ENCODE data around the gene AKR1D1. TPM values are rescaled to one million over a fixed set of nuclear protein-coding genes. Genes with fewer than 3 reads are reported as not detected.

The AKR1D1 gene
- total RNA-seq, 1 donor, result not detected

GRCh38 chr7:138125119-138125518, 48.9 kb downstream of the AKR1D1 start:
- Histone ChIP-seq H3K36me3 (ENCODE audit: insufficient read depth, low read length) (no peaks in the 10 kb centered on the region), H3K27ac (ENCODE audit: low read depth, low read length) (no peak overlapping the region), H3K27me3 (ENCODE audit: insufficient read depth, low read length) (no peaks in the 10 kb centered on the region), H3K4me2 (ENCODE audit: insufficient read depth, low read length) (no peak overlapping the region), H3K4me3 (ENCODE audit: insufficient read depth, low read length) (no peak overlapping the region), H3K9me3 (ENCODE audit: low read depth, low read length) (no peaks in the 10 kb centered on the region), H3K4me1 (ENCODE audit: insufficient read depth, low read length) (peaks cover 8% of the 10 kb centered on the region), H4K20me1 (ENCODE audit: insufficient read depth, low read length) (no peaks in the 10 kb centered on the region), H3K79me2 (ENCODE audit: insufficient read depth, low read length) (no peaks in the 10 kb centered on the region), H2AFZ (ENCODE audit: low read length) (peak overlapping the region; percentile 78)
- no peak for TF ChIP-seq CTCF (IDR thresholded peaks at IDR 0.05; ENCODE audit: extremely low read depth, low read depth, low read length)
- peak; percentile 69 for DNase-seq (ENCODE audit: insufficient read length, low spot score, missing footprints)

- Histone ChIP-seq H2AFZ (ENCODE audit: low read length) (peak overlapping the region; percentile 78), H3K27ac (ENCODE audit: low read depth, low read length) (no peak overlapping the region)
- DNase-seq (ENCODE audit: insufficient read length, low spot score, missing footprints), result peak; percentile 94
Measured at GRCh38 chr7:138125598-138126111, 49.4 kb downstream of the AKR1D1 start.

GRCh38 chr7:138126928-138127327, 50.7 kb downstream of the AKR1D1 start:
- H3K27ac ChIP-seq (ENCODE audit: low read depth, low read length), result no peak overlapping the region
- no peak for DNase-seq (ENCODE audit: insufficient read length, low spot score, missing footprints)
- no peak overlapping the region for H3K4me3 ChIP-seq (ENCODE audit: insufficient read depth, low read length)
- H3K9me3 ChIP-seq (ENCODE audit: low read depth, low read length), result no peaks in the 10 kb centered on the region
- H3K4me1 ChIP-seq (ENCODE audit: insufficient read depth, low read length), result peaks cover 8% of the 10 kb centered on the region
- TF ChIP-seq CTCF (IDR thresholded peaks at IDR 0.05; ENCODE audit: extremely low read depth, low read depth, low read length), result no peak
- no peaks in the 10 kb centered on the region for H4K20me1 ChIP-seq (ENCODE audit: insufficient read depth, low read length)
- H3K27me3 ChIP-seq (ENCODE audit: insufficient read depth, low read length), result no peaks in the 10 kb centered on the region
- no peaks in the 10 kb centered on the region for H3K79me2 ChIP-seq (ENCODE audit: insufficient read depth, low read length)
- H2AFZ ChIP-seq (ENCODE audit: low read length), result no peak overlapping the region
- H3K36me3 ChIP-seq (ENCODE audit: insufficient read depth, low read length), result no peaks in the 10 kb centered on the region
- no peak overlapping the region for H3K4me2 ChIP-seq (ENCODE audit: insufficient read depth, low read length)

More at GRCh38 chr7:138125598-138126111, 49.4 kb downstream of the AKR1D1 start:
- Histone ChIP-seq H3K4me3 (ENCODE audit: insufficient read depth, low read length) (no peak overlapping the region), H3K4me1 (ENCODE audit: insufficient read depth, low read length) (peaks cover 8% of the 10 kb centered on the region), H3K9me3 (ENCODE audit: low read depth, low read length) (no peaks in the 10 kb centered on the region), H3K27me3 (ENCODE audit: insufficient read depth, low read length) (no peaks in the 10 kb centered on the region), H3K4me2 (ENCODE audit: insufficient read depth, low read length) (no peak overlapping the region), H4K20me1 (ENCODE audit: insufficient read depth, low read length) (no peaks in the 10 kb centered on the region), H3K36me3 (ENCODE audit: insufficient read depth, low read length) (no peaks in the 10 kb centered on the region), H3K79me2 (ENCODE audit: insufficient read depth, low read length) (no peaks in the 10 kb centered on the region)
- TF ChIP-seq CTCF (IDR thresholded peaks at IDR 0.05; ENCODE audit: extremely low read depth, low read depth, low read length), result no peak

GRCh38 chr7:138127996-138128395, 51.7 kb downstream of the AKR1D1 start:
- no peak for DNase-seq (ENCODE audit: insufficient read length, low spot score, missing footprints)
- Histone ChIP-seq H3K9me3 (ENCODE audit: low read depth, low read length) (no peaks in the 10 kb centered on the region), H3K79me2 (ENCODE audit: insufficient read depth, low read length) (no peaks in the 10 kb centered on the region), H3K36me3 (ENCODE audit: insufficient read depth, low read length) (no peaks in the 10 kb centered on the region), H2AFZ (ENCODE audit: low read length) (no peak overlapping the region), H3K4me1 (ENCODE audit: insufficient read depth, low read length) (peaks cover 8% of the 10 kb centered on the region), H4K20me1 (ENCODE audit: insufficient read depth, low read length) (no peaks in the 10 kb centered on the region), H3K4me2 (ENCODE audit: insufficient read depth, low read length) (no peak overlapping the region), H3K27ac (ENCODE audit: low read depth, low read length) (no peak overlapping the region), H3K4me3 (ENCODE audit: insufficient read depth, low read length) (no peak overlapping the region), H3K27me3 (ENCODE audit: insufficient read depth, low read length) (no peaks in the 10 kb centered on the region)
- no peak for TF ChIP-seq CTCF (IDR thresholded peaks at IDR 0.05; ENCODE audit: extremely low read depth, low read depth, low read length)
